NCI-H510A treated with DMSO at 0.1 percent for 48 hours (cell line): ENCODE measurements around the gene ZBTB7A.

Experiments
- DNase-seq: peaks from one replicate; lab custom pipeline; 2025; lab: John Stamatoyannopoulos, UW

ZBTB7A gene

DNA sequence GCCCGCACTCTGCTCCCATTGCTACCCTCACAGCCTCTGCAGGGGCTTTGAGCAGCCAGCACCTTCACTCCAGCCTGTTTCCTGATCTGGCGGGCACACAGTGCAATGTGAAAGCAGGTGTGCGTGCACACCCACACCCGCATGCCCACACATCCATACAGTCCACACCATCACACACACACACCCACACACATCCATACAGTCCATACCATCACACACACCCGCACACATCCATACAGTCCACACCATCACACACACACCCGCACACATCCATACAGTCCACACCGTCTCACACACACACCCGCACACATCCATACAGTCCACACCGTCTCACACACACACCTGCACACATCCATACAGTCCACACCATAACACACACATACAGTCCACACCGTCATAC lies 31.1 kb downstream of the ZBTB7A start:
- no peak for DNase-seq

DNA sequence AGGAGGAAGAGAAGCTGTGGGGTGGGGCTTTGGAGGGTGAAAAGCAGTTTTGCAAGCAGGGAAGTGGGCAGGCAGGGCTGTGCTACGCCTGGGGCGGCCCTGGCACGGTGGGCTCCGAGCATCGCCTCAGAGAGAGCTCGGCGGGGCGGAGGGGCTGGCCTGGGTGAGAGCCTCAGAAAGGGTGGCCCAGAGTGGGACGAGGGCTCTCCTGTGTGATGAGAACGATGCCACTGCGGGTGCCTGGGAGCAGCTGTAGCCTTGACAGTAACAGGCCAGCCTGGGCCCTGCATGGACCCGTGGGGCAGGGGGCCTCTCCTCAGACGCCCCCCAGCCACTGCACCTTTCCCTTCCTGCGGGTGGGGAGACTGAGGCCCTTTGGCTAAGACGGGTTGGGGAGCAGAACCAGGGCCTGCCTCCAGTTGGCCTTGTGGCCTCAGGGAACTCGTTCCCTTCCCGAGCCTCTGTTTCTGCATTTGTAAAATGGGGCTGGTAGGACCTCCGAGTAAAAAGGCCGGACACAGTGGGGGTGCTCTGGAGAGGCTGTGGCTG lies 31.6 kb downstream of the ZBTB7A start:
- DNase-seq = no peak

DNA sequence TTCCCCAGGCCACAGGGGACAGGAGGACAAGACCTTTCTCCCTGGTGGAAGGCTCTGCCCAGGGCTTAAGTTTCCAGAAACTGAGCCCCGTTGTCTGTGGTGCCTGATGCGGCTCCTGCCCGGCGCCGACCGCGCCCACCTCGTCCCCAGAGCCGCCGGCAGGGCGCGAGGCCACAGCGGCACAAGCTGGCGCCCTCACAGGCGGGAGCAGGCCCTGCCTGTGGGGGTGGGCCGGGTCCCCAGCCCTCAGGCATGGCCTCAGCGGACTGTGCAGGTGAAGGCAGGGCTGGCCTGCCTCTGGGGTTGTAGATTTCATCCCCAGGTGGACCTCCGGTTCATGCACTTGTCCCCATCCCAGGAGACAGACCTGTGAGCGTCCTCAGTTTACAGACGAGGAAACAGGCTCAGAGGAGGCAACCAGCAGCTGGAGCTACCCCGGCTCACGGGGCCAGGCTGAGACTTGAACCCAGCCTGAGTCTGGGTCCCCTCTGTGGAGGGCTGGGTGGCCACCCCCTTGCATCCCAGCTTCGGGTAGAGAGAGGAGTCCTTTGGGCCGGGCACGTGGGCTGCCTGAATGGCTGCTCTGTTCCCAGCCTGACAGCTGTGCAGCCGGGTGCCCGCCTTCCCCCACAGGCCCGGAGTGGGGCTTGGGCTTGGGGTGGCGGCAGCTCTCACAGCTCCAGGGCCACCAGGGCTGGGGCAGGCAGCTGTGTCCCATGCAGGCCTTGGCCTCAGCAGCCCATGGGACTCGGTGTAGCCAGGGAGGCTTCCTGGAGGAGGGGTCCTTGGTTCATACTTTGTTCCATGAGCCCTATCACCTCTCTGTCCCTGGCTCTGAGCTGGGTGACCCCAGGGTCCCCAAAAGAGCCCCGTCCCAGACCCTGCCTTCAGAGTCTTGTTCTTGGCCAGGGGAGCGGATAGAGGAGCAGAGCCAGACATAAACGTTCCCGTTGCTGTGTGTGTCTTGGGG lies 32.4 kb downstream of the ZBTB7A start:
- no peak for DNase-seq

GRCh38 chr19:4033028-4033956 lies 33.4 kb downstream of the ZBTB7A start:
- no peak for DNase-seq

DNA sequence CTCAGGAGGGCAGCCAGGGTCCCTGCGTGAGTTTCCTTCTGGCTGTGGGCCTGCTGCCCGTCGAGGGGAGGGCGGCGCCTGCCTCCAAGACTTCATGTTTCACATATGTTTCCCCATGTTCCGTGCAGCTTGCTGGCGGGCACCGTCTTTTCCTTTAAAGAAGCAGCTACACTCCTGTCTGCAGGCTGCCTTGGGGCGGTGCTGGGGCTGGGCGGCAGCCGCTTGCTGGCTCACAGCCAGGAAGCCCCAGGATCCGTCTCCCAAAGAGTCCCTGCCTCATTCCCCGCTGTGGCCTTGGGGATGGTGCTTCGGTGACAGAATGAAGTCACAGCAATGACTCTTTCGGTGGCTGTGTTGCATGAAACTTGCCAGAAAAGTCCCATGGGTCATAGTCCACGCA lies 34.3 kb downstream of the ZBTB7A start:
- DNase-seq = no peak

DNA sequence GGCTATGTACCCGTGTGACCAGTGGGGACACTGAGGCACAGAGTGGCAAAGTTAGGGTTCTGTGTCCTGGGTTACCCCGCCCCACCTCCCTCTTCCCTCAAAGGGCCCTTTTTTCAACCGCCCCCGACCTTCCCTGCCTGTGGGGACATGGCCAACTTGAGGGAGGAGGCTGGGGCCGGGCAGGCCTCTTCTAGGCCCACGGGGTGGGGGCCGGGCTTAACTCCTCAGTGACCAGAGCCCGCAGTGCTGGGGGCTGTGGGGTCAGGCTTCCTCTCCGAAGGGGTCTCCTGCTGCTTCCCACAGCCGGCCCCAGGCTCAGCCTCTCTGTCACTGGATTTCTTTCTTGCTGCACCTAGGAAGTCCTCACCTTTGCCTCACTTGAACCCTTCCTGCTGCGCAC lies 35.3 kb downstream of the ZBTB7A start:
- no peak for DNase-seq

GRCh38 chr19:4030981-4031380 lies 35.7 kb downstream of the ZBTB7A start:
- DNase-seq = no peak

DNA sequence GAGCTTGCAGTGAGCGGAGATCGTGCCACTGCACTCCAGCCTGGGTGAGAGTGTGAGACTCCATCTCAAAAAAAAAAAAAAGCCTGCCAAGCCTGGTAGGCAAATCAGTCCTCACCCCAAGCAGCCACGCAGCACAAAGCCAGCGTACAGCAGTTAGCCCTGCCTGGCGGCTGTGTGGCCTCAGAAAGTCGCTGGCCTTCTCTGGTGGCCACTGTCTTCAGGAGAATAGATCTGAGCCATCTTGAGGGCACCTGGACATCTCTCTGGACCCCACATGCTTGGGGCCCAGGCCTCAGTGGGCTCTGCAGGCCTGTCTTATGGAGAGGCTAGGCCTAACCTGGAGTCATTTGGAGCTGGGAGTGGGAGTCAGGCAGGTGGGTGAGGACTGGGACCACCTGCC lies 36.1 kb downstream of the ZBTB7A start:
- no peak for DNase-seq

DNA sequence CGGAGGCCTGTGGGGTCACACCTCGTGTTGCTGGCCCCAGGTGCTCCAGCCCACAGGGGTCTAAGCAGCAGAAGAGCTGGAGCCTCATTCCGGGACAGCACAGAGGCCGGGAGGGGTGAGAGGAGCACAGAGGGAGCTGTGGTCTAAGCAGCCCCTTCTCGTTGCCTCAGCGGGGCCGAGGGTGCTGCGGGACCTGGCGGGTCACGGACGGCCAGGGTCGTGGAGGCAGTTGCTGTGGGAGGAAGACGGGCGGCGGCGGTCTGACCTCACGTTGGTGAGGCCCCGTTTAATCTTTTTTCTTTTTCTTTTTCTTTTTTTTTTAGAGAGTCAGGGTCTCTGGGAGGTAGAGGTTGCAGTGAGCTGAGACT lies 37.5 kb downstream of the ZBTB7A start:
- no peak for DNase-seq

DNA sequence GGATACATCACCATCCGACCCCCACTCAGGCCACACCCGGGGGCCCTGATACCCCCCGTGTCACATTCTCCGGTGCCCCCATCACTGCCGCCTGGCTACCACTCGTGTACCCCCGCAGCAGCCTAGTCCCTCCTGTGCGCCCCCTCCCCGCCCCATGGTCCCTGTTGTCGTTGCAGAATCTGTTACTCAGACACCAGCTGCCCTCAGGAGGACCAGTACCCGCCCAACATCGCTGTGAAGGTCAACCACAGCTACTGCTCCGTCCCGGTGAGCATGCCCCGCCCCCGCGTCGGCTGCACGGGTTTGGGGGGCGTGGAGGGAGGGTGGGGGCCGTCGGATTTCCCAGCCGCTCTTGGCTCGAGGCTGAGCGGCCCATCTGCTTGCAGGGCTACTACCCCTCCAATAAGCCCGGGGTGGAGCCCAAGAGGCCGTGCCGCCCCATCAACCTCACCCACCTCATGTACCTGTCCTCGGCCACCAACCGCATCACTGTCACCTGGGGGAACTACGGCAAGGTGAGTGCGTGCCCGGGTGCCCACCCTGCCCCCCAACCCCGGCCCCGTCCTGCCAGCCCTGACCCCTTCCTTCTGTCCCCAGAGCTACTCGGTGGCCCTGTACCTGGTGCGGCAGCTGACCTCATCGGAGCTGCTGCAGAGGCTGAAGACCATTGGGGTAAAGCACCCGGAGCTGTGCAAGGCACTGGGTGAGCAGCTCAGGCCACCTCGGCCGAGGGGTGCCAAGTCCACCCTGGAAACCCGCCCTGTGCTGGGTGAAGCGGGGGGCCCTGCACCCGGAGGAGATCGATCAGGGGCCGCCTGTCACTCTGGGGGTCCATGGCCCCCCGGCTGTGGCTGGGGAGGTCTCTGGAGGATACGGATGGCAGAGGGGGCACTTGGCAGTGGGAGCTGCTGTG lies 38.1 kb downstream of the ZBTB7A start:
- no peak for DNase-seq

GRCh38 chr19:4027146-4027545 lies 39.6 kb downstream of the ZBTB7A start:
- no peak for DNase-seq

- DNase-seq = no peak
Measured at GRCh38 chr19:4025317-4025716, 41.4 kb downstream of the ZBTB7A start.

DNA sequence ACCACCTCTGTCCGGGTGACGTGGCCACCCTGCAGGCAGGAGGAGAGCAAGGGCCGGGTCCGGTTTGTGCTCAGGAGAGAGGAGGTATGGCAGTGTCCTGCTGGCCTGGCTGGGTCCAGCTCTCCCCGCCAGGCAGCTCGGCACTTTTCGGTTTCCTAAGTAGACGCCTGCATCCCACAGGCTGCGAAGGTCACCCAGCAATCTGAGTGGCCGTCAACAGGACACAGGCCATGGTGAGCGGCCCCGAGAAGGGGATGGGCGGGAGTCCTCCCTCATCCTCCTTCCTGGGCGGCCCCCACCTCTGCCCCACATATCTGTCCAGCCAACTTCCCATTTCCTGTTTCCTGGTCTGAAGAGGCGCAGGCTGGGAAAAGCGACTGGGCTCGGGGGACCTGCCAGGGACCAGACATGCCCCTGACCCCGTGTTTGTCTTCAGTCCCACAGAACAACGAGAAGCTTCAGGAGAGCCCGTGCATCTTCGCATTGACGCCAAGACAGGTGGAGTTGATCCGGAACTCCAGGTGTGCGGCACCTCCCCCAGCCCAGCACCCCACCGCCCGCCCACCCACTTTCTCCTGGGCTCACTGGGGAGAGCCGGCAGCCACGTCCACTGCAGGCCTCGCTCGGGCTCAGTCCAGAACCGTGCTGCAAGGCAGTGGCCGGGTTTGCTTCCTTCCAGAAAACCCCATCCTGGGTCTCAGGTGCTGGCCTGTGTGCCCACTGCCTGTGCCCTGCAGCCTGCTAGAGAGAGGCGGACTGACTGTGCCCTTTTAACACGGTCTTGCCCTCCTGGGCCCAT lies 42.9 kb downstream of the ZBTB7A start:
- no peak for DNase-seq

- DNase-seq = no peak
Measured at GRCh38 chr19:4019578-4019977, 47.1 kb downstream of the ZBTB7A start.

- DNase-seq = no peak
Measured at GRCh38 chr19:4018775-4019504, 47.8 kb downstream of the ZBTB7A start.

DNA sequence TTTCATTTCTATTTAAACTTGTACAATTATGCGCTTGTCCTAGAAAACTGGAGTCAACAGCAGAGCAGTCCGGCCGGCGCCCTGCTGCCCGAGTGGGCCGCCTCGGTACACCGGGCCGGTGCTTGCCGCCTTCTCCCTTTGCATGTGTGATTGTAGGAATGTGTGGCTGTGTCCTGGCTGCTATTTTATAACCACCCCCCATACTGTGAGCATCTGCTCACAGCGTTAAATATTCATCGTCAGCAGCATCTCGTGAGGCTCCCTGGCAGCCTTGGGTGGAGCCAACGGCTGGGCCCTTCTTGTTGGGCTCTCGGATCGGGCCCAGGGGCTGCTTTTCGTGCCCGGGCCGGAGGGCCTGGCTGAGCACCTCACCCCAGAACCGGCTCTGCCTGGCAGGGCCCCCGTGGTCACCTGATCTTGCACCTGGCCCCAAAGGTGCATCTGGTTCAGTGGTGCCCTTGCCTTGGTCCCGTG lies 48.5 kb downstream of the ZBTB7A start:
- DNase-seq = no peak

DNA sequence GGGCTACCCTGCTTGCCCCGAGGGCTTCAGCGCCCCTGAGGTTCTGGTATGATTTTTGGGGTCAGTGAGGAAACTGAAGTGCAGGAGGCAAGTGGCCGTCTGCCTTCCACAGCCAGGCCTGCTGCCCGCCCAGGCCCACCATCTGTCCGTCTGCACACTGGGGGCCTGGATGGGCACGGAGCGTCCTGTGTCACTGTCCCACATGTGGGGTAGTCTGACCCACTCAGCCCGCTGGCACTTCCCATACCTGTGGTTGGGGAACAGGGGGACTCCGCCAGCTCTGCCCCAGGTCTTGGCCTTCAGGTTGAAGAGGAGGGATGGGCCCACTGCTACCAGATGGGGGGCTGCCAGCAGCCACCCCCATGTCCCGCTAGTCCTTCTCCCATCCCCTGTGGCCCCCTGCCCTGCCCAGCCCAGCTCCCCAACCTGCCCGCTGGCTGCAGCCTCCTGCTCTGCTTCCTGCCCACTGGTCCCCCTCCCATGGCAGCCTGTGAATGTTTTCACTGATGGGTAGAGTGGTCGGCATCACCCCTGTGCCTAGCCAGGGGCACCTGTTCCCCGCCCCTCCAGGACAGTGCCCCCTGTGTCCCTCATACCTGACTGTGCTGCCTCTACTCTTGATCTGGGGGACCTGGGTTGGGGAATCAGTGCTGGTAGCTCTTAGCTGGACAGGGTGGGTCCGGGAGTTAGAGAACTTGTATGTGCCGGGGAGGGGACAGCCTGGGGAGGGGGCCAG lies 49.6 kb downstream of the ZBTB7A start:
- no peak for DNase-seq

- DNase-seq = no peak
Measured at GRCh38 chr19:4016486-4016885, 50.2 kb downstream of the ZBTB7A start.
